HG03066 (cell line): ENCODE measurements around the gene BIVM.

Experiments
- ATAC-seq: cut with Tn5 transposase; IDR thresholded peaks from one replicate; pipeline ENCODE4 v1.9.1; 2021; ENCODE audit warnings: low read depth; ENCODE audit not compliant: unreplicated experiment

The BIVM gene

DNA sequence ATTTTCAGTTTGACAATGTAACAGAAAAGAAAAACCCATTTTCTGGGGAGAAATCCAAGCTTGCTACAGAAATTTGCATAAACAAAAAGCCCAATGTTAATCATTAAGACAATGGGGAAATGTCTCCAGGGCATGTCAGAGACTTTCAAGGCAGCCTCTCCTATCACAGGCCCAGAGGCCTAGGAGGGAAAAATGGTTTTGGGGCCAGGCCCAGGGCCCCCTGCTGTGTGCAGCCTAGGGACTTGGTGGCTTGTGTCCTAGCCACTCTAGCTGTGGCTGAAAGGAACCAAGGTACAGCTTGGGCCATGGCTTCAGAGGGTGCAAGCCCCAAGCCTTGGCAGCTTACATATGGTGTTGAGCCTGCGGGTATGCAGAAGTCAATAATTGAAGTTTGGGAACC lies 17.3 kb upstream of the BIVM start:
- ATAC-seq, result no peak

DNA sequence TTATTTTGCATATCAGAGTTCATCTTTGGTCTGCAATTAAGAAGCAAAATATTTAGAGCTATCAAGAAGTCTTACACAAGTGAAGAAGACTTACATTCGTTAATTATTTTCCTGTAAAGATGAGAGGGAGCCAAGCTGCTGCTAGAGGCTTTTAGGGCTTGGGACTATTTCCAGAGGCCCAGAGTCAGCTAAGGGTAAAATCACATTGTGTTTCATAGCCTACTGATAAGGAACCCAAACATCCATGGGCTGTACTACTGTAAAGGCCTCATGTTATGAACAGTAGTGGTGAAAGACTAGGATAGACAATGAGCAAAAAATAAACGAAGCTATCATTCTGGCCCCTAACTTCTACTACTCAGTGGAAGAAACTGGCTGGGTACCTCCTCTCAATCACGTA lies 14.4 kb upstream of the BIVM start:
- ATAC-seq, result no peak

DNA sequence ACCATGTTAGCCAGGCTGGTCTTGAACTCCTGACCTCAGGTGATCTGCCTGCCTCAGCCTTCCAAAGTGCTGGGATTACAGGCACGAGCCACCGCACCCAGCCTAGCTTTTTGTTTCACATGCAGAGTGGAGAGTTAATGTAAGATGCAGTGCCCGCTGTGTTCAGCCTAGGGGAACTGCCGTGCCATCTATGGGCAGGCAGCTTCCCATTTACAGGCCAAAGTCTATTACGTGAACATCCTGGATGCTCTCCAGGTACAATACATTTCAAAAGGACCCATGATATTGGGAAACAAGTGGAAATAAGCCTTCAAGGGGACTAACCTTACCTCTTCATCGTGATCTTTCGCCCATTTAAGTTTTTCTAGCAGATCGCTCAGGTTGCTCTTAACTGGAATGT lies 10.2 kb upstream of the BIVM start:
- no peak for ATAC-seq

DNA sequence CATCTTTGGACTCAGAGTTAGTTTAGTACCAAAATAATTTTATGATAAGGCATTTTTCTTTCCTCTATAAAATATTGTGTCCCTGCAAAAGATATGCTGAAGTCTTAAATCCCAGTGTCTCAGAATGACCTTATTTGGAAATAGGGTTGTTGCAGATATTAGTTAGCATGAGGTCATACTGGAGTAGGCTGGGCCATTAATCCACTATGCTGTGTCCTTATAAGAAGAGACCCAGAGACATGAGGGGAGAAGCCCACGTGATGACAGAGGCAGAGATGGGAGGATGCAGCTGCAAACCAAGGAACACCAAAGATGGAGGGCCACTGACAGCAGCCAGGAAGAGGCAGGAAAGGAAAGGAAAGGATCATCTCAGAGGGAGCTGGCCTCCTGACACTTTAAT lies 6.5 kb upstream of the BIVM start:
- no peak for ATAC-seq

DNA sequence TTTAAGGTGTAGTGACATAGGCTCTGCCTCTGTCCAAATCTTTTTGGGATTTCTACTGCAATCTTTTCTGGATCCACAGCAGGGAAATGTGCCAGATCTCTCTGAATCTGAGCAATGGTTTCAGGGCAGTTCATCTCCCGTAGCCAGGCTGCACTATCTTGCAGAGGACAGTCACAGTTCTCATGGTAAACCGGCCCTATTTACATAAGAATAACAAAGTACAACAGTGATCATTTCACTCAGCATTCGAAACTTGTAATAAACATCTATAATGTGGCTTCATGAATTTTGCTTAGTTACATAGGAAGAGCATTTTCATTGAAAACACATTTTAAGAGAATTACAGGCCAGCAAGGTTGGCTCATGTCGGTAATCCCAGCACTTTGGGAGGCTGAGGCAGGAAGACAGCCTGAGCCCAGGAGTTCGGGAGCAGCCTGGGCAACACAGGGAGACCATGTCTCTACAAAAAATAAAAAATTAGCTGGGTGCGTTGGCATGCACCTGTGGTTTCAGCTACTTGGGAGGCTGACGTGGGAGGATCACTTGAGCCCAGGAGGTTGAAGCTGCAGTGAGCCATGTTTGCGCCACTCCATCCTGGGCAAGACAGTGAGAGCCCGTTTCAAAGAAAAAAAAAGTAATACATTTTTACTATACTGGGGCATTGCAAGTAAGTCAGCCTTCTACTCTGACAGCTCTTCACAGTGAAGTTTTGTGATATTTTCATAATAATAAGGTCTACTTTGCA lies 5.1 kb upstream of the BIVM start:
- ATAC-seq, result no peak

DNA sequence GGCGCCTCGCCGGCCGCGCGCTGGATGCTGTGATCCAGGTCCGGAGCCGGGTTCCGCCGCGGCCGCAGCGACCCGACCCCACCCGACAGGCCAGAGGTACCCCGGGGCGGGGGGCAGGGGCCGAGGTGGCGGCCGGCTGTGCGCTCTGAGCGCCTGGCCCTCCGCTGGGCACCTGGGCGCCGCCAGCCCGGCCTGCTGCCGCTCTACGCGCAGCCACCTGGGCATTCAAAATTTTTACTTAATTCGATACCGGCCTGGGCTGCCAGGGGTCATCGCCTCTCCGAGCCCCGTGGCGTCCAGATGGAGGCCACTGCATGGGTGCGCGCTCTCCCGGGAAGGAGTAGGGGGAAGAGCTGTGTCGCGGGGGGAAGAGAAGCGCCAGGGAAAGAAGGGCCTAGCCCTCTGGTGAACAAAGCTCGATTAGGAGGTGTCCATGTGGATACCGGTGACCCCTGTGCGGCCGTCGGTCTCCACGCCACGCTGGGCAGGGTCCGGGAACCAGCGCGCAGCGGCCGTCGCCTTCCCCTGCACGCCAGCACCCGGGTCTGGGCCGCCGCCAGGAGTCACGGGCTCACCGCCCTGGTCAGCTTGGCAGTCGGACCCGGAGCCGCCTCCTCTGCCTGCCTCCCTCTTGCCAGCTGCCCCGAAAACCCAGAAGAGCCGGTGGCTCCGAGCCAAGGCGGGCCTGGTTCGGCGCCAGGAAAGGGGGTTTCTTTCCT lies 666 bp downstream of the BIVM start:
- peak; percentile 7 for ATAC-seq

DNA sequence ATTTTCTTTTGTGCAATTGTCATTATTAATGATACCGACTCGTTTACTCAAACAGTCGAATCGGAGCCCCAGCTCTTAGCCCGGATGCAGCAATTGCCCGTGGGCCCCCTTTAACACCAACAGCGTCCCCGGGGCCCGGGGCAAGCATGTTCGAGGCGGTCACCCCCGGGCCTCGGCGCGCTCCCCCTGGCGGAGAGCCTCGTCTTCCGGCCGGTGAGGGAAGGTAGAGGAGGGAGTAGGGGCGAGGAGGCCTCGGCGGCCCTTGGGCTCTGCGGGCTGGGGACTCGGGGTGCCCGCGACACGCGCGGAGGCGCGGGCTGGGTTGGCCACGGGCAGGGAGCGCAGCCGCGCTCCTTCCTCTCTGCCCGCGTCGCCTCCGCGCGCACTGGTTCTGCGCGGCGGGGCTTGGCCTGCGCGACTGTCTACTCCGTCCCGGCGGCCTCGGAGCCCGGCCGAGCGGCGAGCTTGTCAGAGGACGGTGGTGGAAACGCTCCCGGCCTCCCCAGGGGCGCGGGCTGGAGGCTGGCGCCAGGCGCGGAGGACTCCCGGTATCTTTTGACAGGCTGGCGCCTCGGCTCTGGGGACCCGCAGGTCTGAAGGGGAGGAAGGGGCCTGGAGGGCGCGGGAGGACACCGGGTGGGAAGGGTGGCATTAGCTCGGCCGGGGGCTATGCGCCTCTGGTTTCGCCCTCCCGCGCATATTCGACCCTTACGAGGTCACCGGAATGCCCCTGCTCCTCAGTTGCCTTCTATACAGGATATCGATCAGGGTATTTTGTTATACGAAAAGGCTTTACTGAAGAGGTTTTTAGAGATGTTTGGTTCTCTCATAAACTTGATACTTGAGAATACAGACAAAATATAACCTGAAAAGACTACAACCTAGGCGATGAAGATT lies 1.5 kb downstream of the BIVM start:
- ATAC-seq, result peak; percentile 67

DNA sequence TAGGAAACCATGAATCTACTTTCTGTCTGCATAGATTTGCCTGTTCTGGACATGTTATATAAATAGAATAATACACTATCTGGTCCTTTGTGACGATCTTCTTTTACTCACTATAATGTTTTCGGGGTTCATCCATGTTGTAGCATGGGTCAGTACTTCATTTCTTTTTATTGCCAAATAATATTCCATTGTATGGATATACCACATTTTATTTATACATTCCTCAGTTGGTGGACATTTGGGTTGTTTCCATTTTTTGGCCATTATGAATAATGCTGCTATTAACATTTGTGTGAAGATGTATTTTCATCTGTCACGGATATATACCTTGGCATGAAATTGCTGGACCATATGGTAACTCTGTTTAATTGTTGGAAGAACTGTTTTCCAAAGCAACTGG lies 6.8 kb downstream of the BIVM start:
- no peak for ATAC-seq

DNA sequence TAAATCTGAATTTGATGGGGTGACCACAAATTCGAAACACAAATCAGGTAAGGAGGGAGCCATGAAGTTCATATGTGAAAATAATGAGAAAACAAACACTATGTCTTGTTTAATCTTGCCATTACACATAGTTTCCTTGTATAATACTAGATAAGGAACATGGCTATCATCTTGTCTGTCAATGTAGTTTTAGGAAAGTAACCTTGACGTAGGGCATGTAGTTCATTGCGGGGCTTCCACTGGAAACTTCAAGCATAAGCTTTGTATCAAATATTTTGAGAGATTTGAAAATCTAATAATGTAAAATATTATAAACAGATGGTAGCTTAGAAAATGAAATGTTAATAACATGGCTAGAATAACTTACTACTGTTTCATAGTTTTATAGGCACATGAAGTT lies 8.8 kb downstream of the BIVM start:
- ATAC-seq, result no peak

DNA sequence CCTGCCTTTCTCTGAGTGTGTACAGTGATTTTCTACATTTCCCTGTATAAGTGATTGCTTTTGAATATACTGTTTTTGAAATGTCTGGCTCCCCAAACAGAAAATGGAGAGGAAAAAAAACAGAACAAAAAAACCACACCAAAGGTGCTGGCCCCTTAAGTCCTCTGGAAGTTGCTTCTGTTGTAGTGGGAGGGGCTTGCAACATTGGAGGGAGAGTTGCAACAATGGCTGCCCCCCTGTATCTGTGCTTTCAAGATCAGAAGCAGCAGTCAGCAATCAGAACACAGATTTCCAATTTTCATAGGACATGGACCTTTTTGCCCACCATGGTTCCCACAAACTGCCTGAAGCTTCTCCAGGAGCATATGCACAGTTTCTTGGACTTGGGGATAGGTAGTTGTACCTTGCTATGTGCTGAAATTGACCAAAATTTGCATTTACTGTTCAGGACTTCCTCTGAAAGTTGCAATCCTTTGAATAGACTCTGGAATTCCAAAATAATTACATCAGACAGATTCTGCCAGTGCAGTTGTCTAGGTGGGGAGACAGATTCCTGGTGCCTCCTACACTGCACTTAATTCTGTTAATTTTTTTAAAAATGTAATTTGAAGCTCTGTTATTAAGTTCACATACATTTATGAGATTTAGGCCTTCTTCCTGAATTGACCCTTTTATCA lies 13.8 kb downstream of the BIVM start:
- ATAC-seq, result no peak

DNA sequence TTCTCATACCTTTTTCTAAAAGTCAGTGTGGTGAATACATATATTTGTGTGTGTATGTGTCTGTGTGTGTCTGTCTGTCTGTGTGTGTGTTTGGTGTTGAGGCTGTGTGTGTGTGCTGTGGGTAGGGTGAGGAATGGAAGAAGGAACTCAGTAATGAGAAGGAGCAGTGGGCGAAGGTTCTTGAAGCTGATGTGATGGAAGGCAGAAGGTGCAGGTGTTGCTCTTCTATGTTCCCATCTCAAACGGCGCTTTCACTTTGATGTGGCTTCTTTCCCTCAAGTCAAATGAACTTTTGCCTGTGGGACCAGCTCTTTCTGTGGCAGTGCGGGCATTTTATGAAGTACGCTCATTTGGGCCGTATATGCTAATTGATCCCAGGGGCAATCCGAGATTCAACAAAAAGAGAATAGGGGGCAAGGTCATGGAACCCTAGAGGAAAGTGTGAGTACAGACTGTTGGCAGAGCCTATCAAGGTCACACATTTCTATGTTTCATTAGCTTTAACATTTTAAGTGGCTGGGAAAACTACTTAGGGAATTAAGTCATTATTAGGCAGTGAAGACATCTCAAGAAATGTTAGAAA lies 15.2 kb downstream of the BIVM start:
- no peak for ATAC-seq

DNA sequence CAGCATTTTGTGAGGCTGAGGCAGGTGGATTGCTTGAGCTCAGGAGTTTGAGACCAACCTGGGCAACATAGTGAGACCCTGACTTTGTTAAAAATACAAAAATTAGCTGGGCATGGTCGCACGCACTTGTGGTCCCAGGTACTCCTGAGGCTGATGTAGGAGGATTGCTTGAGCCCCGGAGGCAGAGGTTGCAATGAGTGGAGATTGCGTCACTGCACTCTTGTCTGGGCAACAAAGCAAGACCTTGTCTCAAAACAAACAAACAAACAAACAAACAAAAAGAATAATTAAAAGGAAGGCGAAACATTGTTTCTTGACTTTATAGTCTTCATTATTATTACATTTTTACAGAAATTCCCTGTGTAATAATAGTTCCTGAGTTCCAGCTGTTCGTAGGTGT lies 15.9 kb downstream of the BIVM start:
- ATAC-seq, result no peak

DNA sequence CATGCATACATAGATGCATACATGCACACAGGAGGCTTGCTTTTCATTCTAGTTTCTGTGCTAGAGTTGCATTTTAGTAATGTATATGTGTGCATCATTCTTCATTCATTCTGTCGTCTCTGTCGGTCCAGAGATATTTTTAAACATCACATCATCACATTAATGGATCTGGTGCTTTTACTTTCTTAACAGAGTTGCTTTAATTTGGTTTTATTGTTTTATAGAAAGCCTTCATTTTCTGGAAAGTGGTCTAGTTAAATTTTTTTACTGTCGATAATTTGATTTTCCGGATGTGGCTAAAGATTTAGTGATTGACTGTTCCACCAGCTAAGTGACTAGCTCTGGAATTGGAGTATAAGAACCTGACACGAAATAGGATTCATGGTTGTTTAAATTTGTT lies 16.9 kb downstream of the BIVM start:
- no peak for ATAC-seq

DNA sequence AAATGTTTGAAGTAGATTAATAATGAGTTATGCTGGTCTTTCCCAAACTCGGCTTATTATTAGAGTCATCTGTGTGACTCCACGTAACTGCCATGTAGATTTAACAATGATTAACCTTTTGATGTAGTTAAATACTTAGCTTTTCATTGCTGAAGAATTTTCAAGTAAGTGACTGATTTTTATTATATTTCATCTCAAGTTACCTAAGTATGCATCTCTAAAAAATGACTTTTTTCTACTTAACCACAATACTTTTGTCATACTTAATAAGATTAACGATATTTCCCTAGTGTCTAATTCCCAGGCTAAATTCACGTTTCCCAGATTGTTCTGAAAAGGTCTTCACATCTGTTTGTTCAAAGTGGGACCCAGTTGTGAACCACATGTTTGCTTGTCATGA lies 17.8 kb downstream of the BIVM start:
- no peak for ATAC-seq

DNA sequence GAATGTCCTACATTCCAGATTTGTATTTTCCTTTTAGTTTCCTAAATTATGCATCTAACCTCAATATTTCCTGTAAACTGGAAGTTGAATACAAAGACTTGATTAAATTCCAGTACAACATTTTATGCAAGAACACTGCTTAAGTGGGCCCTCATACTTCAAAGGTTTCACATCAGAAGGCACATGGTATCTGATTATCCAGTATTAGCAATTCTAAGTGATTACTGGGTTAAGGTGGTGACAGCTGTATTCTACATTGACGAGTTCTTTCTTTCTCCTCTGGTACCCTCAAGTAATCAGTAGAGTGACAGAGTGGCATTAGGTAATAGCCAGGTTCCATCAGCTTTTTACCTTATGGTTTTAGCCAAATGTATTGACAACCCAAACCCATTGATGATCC lies 18.3 kb downstream of the BIVM start:
- no peak for ATAC-seq

DNA sequence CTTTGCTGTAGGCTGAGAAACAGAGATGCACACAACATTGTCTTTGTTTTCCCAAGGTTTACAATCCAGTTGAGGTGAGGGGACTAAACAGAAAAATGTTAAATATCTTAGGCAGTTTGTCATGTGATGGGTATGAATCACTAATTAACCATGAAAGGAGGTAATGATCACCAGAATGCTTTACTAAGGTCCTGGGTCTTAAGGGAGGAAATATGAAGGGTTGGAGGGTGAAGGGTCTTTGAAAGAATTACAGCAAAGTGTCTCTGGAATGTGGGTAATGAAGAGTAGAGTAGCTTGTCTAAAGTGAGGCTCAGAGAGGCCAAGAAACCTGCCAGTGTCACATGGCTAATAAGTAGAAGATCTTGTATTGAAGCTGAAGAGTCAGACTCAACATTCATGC lies 19.0 kb downstream of the BIVM start:
- ATAC-seq, result no peak

DNA sequence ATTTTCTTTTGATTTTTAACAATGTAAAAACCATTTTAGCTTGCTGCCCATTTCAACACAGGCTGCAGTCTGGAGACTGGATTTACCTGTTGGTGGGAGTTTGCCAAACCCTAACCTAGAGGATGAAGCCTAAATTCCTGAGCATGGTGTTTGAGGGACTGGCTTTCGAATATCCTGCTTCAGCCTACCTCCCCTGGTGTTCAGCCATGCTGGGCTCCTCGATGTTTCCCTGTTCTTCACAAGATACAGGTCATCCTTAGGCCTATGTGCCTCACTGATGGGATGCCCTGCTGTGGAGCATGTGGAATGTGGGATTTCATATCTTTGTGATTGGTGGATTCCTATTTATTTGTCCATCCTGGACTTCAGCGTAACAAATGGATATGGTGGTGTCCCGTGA lies 26.5 kb downstream of the BIVM start:
- ATAC-seq, result no peak

DNA sequence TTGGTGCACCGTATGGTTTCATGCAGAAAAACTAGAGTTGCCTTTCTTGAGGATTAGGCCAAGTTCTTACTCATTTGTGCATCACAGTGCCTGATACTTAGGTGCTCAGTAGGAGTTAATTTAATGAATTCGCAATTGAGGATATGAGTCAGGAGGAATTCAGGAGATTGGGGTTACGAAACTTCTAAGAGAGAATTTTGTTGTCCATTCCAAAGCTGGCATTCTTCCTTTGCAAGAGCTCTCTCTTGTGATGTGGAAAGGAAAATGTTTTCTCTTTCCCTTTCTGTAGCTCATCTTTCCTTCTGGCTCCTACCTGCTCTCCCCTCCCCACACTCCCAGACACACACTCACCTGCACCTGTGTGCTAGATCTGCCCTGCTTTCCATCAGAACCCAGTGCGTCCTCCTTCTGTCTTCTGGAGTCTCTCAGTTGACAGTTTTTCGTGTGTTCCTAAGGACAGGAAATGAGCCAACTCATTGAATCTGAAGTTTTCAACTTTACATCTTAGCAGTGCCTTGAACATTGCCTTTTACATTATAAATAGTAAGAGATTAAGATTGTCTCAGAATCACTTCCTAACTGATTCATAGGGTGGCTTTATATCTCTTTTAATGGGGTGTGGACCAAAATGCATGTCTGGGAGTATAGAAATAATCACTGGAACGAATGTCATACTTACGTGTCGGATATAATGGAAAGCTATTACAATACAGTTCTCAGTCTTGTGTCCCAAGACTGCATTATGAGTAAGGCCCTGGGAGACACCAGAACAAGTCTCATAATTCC lies 27.2 kb downstream of the BIVM start:
- ATAC-seq, result no peak

DNA sequence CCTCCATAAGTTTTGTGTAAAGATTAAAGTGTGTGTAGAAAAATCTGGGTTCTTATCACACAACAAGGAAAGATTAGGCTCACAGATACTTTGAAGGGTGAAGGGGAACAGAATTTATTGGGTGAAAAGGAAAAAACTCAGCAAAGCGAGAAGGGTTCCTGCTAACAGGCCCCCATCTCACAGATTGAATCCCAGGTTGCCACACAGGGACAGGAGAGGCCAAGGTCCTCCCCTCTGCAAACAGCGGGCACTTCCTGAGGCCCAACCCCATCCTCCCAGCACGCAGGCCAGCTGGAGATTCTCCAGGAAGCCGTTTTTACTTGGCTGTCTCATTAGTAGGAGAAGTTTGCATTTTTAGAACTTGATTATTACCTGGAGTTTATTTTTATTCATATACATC lies 31.7 kb downstream of the BIVM start:
- no peak for ATAC-seq

DNA sequence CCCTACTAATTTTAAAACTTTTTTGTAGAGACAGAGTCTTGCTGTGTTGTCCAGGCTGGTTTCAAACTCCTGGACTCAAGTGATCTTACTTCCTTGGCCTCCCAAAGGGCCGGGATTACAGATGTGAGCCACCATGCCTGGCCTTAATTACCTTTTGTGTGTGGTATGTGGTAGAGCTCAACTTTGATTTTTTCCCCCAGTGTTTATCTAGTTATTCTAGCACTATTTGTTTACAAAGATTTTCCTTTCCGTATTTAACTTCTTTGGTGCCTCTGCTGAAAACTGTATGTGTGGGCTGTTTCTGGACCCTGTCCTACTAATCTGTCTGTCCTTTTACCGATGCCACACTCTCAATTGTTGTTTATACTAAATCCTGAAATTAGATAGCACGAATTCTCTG lies 37.6 kb downstream of the BIVM start:
- no peak for ATAC-seq
